Measurements from ENCODE around the gene PHF21B.
"Not testable (repeated sequence)": the region's sequence is repeated elsewhere in the genome, so short reads cannot be mapped to it uniquely, and the experiment has no call there.

The PHF21B gene

DNA sequence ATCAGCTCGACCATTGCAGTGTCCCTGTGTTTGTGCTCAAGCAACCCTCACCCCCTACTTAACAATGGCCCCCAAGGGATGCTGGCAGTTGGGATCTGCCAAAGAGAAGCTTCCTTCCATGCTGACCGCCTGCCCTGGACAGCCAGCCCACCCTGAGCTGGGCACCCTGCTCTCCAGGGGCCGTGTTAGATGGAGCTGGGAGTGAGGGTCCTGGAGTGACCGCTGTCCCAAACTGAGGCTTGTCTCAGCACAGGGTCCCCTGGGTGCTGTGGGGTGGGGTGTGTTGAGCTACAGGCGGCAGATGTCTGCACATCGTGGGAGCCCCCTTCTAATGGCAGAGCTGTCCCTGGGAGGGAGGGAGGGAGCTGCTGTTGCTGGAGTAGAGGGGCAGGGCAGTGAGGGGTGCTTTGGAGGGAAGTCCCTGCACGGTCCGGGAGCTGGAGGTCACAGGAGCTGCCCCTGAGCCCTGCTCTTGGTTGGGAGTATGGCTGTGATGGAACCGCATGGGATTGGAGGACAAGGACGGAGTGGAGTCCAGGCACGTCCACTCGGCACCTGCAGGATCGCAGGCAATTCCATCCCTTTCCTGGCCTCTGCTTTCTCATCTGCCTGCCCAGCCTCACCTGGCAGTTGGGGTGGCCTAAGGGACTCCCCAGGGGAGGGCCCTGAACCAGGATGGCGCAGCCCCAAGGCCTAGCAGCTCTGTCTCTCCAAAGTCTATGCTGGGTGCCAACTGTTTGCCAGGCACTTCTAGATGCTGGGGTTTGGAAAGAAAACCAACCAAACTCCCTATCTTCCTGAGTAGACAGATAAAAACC is 131.1 kb downstream of the PHF21B start:
- no peak for DNase-seq (ENCODE audit: low read depth, low spot score)

DNA sequence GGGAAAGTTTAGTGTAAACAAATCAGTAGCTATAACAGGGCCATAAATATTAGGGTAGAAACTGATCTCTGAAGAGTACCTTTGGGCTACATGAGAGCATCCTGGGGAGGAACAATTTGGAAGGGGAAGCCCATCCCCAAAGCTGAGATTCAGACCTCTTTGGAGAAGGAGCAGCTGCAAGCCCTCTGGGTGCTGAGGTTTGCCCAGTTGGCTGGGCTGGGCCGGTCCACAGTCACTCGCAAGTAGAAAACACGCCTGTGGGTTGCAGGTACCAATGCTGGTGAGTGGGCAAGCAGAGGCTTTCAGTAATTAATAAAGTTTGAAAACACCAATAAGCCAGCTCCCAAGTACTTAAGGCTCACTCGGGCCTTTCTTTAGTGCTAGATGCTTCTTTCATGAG is 132.9 kb downstream of the PHF21B start:
- no peak for DNase-seq (ENCODE audit: low read depth, low spot score)

DNA sequence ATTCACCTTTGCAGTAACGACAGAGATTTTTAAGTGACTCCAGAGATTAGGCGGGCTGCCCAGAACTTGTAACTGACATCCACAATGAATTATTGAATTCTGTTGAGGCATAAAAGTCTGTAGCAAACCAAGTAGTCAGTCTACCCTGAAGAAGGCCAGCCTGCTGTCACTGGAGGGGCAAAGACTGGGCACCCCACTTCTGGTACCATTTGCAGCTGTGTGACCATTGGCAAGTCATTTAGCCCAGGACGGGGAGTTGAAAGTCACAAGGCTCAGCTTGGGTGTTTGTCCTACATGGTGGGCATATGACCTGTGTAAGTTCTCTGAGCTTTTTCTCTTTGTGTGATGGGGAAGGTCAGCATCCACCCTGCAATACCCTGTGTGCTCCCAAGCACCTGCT is 138.0 kb downstream of the PHF21B start:
- no peak for DNase-seq (ENCODE audit: low read depth, low spot score)

DNA sequence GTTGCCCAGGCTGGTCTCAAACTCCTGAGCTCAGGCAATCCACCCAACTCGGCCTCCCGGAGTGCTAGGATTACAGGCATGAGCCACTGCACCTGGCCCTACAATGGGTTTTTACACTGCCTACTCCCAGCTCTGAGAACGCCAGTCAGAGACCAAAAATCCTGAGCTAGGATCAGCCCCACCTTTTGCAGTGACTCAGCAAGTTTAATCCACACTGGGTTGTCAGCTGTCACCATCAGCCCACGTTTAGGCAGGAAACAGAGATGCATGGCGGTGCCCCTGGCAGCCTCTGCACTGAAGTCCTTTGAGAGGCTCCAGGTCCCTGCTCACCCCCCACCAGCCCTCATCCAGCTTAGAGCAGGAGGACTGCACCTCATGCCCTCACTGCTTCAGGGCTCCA is 139.8 kb downstream of the PHF21B start:
- no peak for DNase-seq (ENCODE audit: low read depth, low spot score)

DNA sequence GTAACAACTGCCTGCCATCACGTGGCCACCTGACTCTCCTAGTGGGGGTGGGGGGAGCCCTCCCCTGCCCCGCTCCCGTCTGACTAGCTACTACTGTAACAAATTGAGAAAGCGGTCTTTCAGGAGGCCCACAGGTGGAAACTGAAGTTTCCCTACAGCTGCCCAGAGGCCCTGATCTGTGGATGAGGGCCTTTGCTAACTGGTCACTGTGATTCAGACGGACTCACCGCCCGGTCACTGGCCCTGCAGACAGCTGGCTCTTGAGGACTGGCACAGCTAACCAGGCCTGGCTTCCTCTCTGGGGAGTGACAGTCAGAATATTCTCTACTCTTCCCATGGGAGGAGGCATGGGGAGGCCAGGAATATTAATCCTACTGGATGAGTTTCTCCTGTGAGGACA is 140.6 kb downstream of the PHF21B start:
- no peak for DNase-seq (ENCODE audit: low read depth, low spot score)

DNA sequence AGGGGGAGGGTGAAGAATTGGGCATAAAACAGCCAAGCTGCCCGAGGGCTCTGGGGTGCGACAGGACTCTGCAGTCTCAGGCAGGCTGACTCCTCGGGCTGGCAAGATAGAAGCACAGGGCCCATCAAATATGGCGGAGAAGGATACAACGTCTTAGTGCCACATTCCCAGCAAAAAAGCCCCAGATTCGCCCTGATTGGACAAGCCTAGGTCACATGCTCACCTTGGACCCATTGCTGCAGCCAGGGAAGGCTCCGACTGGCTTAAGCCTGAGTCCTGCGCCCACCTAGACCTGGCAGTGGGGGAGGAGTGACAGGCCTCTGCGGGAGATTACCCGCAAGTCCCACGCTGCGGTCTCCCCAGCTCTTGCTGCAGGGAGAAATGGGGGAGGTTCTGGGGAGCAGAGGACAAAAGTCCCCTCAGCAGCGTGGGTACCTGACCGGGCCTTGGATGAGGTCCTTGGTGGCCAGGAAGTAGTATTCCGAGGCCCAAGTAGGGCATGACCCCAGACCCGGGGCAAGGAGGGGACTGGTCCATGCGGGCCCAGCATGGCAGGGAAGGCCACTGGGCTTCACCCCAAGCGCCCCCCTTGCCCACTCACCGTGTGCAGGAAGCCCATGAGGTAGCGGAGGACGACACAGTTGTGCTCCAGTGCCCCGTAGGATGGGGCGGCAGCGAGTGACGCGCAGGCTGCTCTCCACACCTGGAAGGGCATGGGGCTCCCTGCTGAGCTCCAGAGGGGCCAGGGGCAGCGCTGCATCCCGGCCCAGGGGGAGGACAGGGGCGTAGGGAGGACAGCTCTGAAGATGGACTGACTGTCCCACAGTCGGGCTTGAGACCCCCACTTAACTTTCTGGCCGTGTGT is 144.4 kb downstream of the PHF21B start:
- DNase-seq (ENCODE audit: low read depth, low spot score): no peak

DNA sequence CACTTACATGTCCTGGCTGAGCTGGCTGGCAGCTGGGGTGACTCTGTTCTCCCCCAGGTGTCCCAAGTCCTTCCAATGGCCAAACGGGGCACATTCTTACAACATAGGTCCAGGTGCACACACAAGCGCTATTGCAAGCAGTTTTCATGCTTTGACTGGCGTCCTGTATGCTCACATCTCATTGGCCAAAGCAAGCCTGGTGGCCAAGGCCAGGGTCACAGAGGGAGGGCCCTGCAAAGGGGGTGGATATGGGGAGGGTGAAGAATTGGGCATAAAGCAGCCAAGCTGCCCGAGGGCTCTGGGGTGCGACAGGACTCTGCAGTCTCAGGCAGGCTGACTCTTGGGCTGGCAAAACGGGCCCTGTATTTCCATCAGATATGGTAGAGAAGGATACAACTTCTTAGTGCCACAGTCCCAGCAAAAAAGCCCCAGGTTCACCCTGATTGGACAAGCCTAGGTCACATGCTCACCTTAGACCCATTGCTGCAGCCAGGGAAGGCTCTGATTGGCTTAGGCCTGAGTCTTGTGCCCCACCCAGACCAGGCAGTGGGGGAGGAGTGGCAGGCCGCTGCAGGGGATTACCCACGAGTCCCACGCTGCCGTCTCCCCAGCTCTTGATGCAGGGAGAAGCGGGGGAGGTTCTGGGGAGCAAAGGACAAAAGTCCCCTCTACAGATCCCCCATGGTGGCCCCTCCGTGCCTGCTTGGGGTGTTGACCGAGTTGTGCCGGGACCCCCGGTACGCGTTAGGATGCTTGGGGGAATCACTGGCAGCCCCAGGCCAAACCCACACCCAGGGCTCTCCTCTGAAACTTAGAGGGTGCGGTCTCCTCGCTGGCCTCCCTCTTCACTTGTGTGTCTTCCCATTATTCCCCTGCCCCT is 146.6 kb downstream of the PHF21B start:
- no peak for DNase-seq (ENCODE audit: low read depth, low spot score)

DNA sequence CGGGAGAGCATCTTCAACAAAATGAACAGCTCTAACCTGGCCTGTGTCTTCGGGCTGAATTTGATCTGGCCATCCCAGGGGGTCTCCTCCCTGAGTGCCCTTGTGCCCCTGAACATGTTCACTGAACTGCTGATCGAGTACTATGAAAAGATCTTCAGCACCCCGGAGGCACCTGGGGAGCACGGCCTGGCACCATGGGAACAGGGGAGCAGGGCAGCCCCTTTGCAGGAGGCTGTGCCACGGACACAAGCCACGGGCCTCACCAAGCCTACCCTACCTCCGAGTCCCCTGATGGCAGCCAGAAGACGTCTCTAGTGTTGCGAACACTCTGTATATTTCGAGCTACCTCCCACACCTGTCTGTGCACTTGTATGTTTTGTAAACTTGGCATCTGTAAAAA is 147.5 kb downstream of the PHF21B start:
- DNase-seq (ENCODE audit: low read depth, low spot score): no peak

DNA sequence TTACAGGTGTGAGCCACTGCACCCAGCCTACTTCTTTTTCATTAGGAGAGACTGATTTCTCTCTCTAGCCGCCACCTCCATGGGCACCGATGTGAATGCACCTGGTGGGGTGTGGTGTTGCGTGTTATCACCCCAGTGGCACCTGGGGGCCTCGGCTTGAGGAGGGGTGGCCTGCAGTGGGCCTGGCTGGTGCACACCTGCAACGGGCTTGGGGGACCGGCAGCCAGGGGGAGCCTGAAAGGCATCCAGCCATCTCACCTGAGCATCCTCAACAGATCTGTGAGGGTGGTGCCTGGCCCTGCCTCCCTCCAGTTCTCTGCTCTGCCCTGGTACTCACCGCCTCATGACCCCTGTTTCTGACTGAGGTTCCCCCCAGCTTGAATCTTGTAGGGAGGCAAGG is 148.6 kb downstream of the PHF21B start:
- no peak for DNase-seq (ENCODE audit: low read depth, low spot score)

DNA sequence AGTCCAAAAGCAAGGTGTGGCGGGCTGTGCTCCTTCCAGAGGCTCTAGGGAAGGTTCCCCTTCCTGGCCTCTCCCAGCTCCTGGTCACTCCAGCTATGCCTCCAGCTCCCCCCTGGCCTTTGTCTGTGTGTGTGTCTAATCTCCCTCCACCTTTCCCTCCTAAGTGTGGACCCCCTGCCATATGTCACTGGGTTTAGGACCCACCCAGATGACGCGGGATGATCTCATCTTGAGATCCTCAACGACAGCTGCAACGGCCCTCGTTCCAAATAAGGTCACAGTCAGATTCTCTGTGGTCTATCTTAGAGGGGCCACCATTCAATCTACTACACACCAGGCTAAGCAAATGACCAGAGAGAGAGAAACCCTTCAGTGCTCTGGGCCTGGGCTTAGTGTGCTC is 149.5 kb downstream of the PHF21B start:
- DNase-seq (ENCODE audit: low read depth, low spot score): no peak

DNA sequence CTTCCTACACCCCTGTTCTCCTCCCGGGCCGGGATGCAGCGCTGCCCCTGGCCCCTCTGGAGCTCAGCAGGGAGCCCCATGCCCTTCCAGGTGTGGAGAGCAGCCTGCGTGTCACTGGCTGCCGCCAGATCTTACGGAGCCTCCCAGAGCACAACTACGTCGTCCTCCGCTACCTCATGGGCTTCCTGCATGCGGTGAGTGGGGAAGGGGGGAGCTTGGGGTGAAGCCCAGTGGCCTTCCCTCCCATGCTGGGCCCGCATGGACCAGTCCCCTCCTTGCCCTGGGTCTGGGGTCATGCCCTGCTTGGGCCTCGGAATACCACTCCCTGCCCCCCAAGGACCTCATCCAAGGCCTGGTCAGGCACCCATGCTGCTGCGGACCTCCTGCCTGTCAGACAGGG is 150.2 kb downstream of the PHF21B start:
- no peak for DNase-seq (ENCODE audit: low read depth, low spot score)

DNA sequence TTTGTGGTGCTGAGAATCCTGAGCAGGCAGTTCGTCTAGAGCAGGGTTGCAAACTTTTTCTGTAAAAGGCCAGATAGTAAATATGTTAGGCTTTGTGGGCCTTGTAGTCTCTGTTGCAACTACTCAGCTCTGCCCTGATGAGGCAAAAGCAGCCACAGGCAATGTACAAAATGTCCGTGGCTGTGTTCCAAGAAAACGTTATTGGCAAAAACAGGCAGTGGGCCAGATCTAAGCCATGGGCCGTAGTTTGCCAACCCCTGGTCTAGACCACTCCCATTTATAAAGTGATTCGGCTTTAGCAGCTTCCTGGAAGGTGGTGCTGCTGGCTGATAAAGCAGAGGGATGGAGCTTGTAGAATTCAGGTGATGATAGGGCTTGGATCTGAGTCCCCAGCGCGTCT is 151.0 kb downstream of the PHF21B start:
- DNase-seq (ENCODE audit: low read depth, low spot score): not testable (repeated sequence)

DNA sequence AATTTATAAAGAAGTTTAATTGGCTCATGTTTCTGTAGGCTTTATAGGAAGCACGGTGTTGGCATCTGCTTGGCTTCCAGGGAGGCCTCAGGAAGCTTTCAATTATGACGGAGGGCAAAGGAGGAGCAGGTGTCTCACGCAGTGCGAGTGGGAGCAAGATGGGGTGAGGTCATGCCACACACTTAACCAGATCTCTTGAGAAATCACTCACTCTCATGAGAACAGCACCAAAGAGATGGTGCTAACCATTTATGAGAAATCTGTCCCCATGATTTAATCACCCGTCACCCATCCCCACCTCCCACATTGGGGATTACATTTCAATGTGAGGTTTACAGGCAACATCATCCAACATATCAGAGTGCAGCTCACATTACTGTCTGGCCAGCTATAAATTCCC is 153.9 kb downstream of the PHF21B start:
- DNase-seq (ENCODE audit: low read depth, low spot score): no peak

DNA sequence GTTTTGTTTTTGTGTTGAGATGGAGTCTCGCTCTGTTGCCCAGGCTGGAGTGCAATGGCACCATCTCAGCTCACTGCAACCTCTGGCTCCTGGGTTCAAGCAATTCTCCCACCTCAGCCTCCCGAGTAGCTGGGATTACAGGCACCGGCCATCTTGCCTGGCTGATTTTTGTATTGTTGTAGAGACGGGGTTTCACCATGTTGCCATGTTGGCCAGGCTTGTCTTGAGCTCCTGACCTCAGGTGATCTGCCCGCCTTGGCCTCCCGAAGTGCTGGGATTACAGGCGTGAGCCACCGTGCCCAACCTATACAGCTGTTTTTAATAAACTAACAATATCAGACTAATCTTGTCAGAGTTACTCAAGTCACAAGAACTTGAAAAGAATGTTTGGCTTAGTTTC is 155.2 kb downstream of the PHF21B start:
- DNase-seq (ENCODE audit: low read depth, low spot score): not testable (repeated sequence)

DNA sequence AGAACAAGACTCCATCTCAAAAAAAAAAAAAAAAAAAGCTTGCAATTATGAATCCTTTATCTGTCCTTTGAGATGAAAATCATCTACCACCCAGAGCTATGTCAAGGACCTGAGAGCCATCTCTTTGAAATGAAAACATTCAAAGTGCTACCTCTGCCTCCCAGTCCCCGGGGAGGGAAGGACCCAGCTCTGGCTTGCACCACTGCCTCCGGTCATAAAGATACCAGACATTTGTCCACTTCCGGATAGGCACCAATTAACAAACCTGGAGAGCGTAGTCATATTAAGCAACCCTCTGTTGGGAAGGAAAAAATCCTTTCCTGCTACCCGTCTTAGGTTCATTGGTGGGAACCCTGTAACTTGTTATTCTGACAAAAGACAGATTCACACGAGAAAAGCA is 158.9 kb downstream of the PHF21B start:
- no peak for DNase-seq (ENCODE audit: low read depth, low spot score)

DNA sequence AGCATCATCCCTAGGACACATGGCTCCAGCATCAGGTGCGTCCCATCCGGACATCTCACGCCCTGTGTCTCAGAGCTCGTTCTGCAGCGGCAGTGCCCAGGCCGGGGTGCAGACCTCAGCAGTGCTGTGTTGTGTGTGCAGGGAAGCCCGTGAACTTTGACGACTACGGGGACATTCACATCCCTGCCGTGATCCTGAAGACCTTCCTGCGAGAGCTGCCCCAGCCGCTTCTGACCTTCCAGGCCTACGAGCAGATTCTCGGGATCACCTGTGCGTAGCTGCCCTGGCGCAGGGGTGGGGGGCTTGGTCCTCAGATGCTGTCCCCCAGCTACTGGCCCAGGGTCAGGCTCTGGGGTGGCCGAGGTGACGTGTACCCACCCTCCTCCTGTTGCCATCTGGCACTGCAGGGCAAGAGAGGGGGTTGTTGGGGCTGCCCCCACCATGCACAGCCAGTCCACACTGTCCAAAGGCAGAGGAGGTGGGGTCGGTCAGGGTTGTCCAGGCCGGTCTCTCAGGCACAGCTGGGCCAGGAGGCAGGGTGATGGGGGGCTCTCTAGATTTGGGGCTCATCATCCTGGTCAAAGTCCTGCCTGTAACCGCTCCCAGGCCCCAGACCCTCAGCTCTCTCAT is 160.9 kb downstream of the PHF21B start:
- no peak for DNase-seq (ENCODE audit: low read depth, low spot score)

DNA sequence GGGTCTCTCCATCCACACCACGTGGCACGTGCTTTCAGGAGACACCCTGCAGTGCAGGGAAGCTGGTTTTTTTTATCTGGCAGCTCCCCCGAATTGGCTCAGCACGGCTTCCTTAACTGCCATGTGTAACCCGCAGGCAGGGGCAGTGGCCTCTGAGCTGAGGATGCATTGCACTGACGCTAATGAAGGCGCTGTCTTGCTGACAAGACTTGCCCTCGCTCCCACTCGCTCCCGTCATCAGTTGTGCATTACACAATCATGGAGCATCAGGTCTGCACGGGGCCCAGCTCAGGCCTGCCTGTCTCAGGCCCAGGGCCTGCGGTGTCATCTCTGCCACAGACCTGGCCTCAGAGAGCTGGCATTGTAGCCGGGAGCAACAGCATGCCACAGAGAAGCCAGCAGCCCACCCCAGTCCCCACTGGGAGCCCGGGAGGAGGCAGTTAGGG is 161.5 kb downstream of the PHF21B start:
- no peak for DNase-seq (ENCODE audit: low read depth, low spot score)

DNA sequence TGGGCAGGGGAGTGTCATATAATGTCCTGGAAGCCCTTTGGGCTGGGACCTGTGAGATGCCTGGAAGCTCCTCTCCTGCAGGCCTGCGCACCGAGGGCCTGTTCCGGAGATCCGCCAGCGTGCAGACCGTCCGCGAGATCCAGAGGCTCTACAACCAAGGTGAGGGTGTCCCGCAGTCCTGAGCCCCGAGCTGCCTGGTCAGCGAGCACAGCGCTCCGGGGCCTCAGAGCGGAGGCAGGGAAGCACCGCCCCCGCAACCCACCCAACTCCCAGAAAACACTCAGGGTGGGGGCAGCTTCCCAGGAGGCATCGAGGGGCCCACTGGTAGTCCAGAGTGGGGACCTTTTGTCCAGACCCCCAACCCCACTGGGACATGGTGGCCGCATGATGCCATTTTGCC is 161.9 kb downstream of the PHF21B start:
- DNase-seq (ENCODE audit: low read depth, low spot score): no peak

DNA sequence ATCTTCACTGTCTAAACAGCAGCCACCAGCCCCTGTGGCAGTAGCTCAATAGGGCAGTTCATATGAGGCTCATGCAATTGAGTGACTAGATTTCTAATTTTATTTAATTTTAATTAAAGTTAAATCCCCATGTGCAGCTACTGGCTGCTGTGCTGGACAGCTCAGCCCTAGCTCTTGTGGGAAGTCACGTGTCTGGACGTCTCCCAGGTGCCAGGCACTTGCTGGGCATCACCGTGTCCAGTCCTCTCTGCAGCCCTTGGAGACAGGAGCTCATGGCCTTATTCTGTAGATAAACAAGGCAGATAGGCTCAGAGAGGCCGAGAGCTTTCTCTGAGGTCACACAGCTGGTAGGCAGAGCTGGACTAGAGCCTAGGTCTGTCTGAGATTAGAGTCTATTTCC is 162.4 kb downstream of the PHF21B start:
- DNase-seq (ENCODE audit: low read depth, low spot score): no peak

DNA sequence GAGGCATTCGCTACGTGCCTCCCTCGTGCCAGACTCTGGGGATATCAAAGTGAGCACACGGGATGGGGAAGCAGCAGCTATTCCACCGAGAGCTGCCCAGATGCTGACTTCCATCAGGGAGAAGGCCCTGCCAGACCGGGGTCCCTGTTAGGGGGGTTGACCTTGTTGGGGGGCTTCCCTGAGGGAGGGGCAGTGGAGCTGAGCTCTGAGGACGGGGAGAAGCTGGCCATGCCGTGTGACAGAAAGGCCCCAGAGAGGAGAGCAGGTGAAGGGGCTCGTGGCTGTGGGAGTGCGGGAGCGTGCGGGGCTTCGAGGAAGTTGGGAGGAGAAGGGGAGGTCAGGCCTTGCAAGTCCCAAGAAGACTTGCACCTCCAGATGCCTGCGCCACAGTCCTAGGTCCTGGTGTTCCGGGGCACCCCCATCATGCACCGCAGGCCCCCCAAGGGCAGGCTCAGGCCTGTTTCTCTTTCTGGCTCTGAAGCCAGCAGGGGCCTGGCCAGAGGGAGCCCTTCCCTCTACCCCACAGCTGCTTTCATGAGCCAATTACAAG is 163.0 kb downstream of the PHF21B start:
- no peak for DNase-seq (ENCODE audit: low read depth, low spot score)
